ENCODE measurements around the gene TMEM86A.

Gene TMEM86A

DNA sequence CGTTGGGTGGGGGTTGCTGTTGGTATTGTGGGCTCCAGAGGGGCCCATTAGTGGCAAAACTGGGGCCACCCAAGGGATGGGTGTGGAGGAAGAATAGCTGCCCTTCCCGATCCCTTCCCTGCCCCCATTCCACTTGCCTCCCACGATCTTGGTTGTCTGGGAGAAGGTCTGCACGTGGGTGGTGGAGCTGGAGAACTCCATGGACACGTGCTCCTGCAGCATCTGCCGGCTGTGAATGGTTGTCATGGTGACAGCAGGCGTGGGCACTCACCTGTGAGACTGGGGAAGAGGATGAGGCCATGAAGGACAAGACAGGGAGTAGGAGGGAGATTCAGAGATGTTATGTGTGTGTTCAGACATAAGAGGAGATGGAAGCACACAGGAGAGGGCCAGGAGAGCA lies 25.4 kb downstream of the TMEM86A start:
- DNase-seq (ENCODE audit: low read depth, low spot score), result no peak

- DNase-seq (ENCODE audit: low read depth, low spot score), result no peak
These were observed 27.5 kb downstream of the TMEM86A start, which contains the start of gene IGSF22 for GRCh38 chr11:18726040-18726439. Gene IGSF22 (minus strand): TSS chr11:18726188. CDS start chr11:18724236, 1,952 bp downstream.

- no peak for DNase-seq (ENCODE audit: low read depth, low spot score)
These were observed 29.1 kb downstream of the TMEM86A start for GRCh38 chr11:18727479-18728236.

GRCh38 chr11:18728658-18729057 lies 30.1 kb downstream of the TMEM86A start:
- no peak for DNase-seq (ENCODE audit: low read depth, low spot score)

GRCh38 chr11:18729426-18729825 lies 30.8 kb downstream of the TMEM86A start:
- no peak for DNase-seq (ENCODE audit: low read depth, low spot score)

DNA sequence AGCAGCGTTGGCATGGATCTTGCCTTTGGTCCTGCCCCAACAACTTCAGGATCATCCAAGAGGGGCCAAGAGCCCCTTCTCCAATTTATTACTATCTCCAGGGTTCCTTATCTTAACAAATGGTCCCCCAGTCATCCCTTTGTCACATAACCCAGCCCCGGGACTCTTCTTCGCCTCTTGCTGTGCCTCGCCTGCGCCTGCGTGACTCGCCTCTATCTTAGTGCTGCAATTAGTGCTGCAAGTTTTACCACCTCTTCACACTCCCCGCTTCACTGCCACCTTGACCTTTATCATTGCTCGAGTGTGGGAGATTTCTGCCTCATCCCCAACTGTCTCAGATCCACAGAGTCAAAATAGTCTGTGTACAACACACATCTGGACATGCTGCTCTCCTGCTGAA lies 31.4 kb downstream of the TMEM86A start:
- no peak for DNase-seq (ENCODE audit: low read depth, low spot score)

GRCh38 chr11:18731441-18731840 lies 32.9 kb downstream of the TMEM86A start:
- DNase-seq (ENCODE audit: low read depth, low spot score), result no peak

GRCh38 chr11:18731949-18732821 lies 33.6 kb downstream of the TMEM86A start:
- DNase-seq (ENCODE audit: low read depth, low spot score), result no peak

- DNase-seq (ENCODE audit: low read depth, low spot score), result no peak
These were observed 34.6 kb downstream of the TMEM86A start for GRCh38 chr11:18733202-18733601.

- DNase-seq (ENCODE audit: low read depth, low spot score), result no peak
These were observed 38.1 kb downstream of the TMEM86A start for GRCh38 chr11:18736590-18737148.

DNA sequence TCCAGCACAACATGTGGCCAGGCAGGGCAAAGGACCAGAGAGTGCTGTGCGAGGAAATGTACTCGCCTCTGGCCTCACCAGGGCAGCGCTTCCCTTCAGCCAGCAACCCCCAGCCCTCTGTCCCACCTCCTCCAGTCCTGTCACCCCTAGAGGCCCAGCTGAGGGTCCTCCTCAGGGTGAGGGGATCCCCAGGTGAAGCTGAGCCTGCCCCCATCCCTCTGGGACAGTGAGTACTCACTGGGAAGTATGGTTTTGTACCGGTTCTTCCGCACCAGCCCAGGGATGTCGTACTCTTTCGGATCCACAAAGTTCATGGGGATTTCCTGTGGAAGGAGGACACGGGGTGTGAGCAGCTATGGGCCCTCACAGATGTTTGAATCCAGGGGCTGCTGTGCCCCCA lies 39.1 kb downstream of the TMEM86A start:
- DNase-seq (ENCODE audit: low read depth, low spot score), result no peak

GRCh38 chr11:18739685-18740084 lies 41.1 kb downstream of the TMEM86A start:
- no peak for DNase-seq (ENCODE audit: low read depth, low spot score)

GRCh38 chr11:18741783-18742182 lies 43.2 kb downstream of the TMEM86A start:
- no peak for DNase-seq (ENCODE audit: low read depth, low spot score)

- DNase-seq (ENCODE audit: low read depth, low spot score), result no peak
These were observed 44.8 kb downstream of the TMEM86A start for GRCh38 chr11:18743365-18743764.

GRCh38 chr11:18743900-18744514 lies 45.4 kb downstream of the TMEM86A start:
- DNase-seq (ENCODE audit: low read depth, low spot score), result no peak

- DNase-seq (ENCODE audit: low read depth, low spot score), result no peak
These were observed 46.7 kb downstream of the TMEM86A start for GRCh38 chr11:18745251-18745650.

DNA sequence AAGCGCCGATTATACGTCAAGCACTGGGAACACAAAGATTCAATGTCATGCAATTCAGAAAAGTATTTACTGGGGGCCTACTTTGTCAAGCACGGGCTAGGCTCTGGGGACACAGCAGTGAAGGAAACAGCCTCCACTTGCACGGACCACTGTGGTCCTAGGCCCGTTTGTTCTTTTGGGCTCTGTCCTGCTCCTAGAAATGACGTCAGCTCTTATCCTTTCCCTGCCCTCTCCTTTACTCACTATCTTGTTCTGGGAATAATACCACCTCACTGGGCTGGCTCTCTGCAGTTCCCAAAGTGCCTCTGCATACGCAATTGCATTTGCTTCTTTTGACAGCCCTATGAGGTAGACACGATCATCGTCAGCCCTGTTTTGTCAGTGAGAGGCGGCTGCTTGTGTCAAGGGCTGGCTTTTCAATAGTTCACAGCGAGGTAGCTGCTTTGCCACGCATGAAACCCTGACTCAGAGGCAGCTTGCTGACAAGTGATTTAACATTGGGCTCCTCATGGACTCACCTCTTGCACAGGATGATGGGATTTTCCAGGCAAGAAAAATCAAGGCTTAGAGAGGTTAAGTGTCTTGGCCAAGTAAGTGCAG lies 50.3 kb downstream of the TMEM86A start:
- no peak for DNase-seq (ENCODE audit: low read depth, low spot score)

DNA sequence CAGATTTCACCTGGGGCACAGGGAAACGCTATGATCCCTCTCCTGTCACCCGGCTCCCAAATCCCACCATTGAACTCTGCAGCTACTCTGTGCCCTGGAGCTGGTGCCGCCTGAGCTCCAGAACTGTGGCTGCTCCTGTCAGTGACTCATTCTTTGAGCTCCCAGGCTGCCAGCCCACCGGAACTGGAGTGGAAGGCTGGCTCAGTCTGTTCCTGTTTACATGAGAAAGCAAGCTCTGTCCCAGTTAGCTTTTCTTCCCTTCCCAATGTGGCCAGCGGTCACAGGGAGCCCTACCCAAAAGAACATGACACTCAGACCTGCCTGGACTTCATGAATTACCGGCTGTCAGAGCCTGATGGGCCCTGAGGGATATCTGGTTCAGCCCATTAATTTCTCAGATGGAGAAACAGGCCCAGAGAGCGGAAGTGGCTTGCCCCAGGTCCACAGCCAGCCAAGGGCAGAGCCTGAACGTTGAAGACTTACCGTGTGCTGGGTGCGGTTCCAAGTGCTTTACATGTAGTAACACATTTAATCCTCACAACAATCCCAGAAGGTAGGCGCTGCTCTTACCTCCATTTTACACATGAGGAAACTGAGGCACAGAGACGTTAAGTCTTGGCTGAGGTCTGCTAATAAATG lies 51.2 kb downstream of the TMEM86A start:
- no peak for DNase-seq (ENCODE audit: low read depth, low spot score)

- DNase-seq (ENCODE audit: low read depth, low spot score), result no peak
These were observed 52.4 kb downstream of the TMEM86A start for GRCh38 chr11:18750944-18751343.

GRCh38 chr11:18752502-18752901 lies 53.9 kb downstream of the TMEM86A start:
- DNase-seq (ENCODE audit: low read depth, low spot score), result no peak

GRCh38 chr11:18754308-18754707 lies 55.7 kb downstream of the TMEM86A start:
- DNase-seq (ENCODE audit: low read depth, low spot score), result no peak

Data from iPS DF 19.7 (cell line).